GM06990 (cell line): ENCODE results near the gene CLEC2L.

ENCODE experiments used
- DNase-seq: peaks from one replicate; pipeline ENCODE4 v3.0.0-alpha.2; 2011; ENCODE audit not compliant: insufficient read length; ENCODE audit errors: extremely low read depth
- H3K27me3 ChIP-seq: replicated peaks from 2 replicates; pipeline ENCODE4 v1.6.0; 2011; ENCODE audit warnings: low read length; ENCODE audit not compliant: control insufficient read depth, insufficient read depth
- H3K36me3 ChIP-seq: 2 replicates; pipeline ENCODE4 v1.5.1; 2011; ENCODE audit warnings: low read length; ENCODE audit not compliant: control insufficient read depth, insufficient read depth
- H3K4me3 ChIP-seq: replicated peaks from 2 replicates; pipeline ENCODE4 v1.5.1; 2011; ENCODE audit warnings: low read depth, mild to moderate bottlenecking, control low read depth, low read length
- TF ChIP-seq, protein P1 (sequence below): IDR thresholded peaks from 2 replicates; pipeline ENCODE4 v1.5.1; 2011; ENCODE audit warnings: low read length, control low read depth, mild to moderate bottlenecking, inconsistent platforms; ENCODE audit not compliant: insufficient read depth, poor library complexity, severe bottlenecking

The CLEC2L gene

DNA sequence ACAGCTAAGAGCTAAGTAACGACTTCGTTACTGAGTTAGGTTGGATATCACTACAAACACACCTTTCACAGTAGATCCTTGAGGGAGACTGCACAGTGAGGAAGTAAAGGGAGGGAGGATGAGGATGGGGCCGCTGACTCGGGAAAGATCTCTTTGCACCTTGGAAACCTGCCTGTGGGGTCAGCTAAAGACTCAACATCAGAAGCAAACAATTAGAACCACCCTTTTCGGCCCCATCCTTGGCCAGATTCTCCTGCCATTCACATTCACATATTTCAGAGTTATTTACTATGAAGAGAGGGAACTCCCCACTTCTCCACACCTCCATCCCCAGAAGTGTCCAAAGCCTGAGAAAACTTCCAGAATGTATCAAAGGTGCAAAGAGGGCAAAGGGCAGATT, 47.1 kb downstream of the CLEC2L start:
- no peaks in the 10 kb centered on the region for H3K27me3 ChIP-seq
- H3K4me3 ChIP-seq: no peak overlapping the region
- peaks cover 33% of the 10 kb centered on the region for H3K36me3 ChIP-seq
- TF ChIP-seq, protein P1, sequence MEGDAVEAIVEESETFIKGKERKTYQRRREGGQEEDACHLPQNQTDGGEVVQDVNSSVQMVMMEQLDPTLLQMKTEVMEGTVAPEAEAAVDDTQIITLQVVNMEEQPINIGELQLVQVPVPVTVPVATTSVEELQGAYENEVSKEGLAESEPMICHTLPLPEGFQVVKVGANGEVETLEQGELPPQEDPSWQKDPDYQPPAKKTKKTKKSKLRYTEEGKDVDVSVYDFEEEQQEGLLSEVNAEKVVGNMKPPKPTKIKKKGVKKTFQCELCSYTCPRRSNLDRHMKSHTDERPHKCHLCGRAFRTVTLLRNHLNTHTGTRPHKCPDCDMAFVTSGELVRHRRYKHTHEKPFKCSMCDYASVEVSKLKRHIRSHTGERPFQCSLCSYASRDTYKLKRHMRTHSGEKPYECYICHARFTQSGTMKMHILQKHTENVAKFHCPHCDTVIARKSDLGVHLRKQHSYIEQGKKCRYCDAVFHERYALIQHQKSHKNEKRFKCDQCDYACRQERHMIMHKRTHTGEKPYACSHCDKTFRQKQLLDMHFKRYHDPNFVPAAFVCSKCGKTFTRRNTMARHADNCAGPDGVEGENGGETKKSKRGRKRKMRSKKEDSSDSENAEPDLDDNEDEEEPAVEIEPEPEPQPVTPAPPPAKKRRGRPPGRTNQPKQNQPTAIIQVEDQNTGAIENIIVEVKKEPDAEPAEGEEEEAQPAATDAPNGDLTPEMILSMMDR: no peak
- DNase-seq: no peak

DNA sequence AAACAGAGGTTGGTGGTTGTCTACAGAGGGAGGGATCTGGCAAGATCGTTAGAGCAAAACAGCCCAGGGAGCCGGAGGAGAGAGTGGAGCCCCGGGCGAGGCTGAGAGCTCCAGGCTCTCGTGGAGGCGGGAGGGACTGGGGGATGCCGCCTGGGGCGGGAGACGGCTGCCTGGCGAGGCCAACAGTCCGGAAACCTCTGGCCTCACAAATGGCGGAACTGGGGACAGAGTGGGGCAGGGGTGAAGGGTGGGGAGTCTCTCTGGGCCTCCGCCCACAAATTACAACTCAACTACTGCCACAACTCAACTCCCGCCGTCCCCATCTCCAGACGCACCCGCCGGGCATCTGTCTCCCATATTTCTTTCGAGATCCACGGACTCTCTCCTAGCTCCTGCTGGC, 47.7 kb downstream of the CLEC2L start:
- Histone ChIP-seq H3K27me3 (no peaks in the 10 kb centered on the region), H3K4me3 (no peak overlapping the region), H3K36me3 (peaks cover 32% of the 10 kb centered on the region)
- TF ChIP-seq, protein P1: no peak
- DNase-seq: no peak

DNA sequence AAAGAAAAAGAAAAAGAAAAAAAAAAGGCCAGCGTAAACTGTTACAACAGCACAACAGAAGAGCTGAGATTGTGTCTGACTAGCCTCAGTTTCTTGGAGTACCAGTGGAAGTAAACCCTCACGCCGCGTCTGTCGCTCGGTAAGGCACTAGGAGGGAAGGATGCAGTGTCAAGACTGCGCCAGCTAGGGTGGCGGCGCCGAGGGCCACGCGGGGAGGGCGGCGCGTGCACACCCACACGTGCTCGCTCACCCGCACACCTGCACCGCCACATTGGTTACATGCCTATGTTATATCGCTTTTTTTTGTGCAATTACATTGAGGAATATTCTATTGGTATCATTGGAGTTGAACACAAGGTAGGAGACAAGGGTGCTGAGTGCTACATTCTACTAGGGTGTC, 48.2 kb downstream of the CLEC2L start:
- peaks cover 35% of the 10 kb centered on the region for H3K36me3 ChIP-seq
- TF ChIP-seq, protein P1: no peak
- no peaks in the 10 kb centered on the region for H3K27me3 ChIP-seq
- no peak for DNase-seq
- no peak overlapping the region for H3K4me3 ChIP-seq

DNA sequence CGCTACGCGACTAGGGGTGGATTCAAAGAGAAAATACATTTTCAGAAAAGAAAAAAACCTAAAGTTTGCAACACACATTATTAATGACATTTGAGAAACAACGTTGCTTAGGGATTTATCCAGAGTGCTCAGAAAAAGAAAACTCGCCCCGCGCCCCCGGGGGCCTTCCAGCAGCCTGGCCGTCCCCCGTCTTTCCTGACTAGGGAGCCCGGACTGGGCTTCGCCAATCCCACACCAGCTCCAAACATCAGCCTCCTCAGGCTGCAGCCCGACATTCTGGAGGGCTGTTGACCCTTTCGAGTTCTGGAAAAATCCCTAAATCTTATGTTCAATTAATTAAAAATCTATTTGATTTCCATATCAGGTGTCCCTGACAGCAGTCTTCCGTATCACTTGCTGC, 48.6 kb downstream of the CLEC2L start:
- DNase-seq: no peak
- TF ChIP-seq, protein P1: no peak
- Histone ChIP-seq H3K36me3 (peaks cover 37% of the 10 kb centered on the region), H3K4me3 (no peak overlapping the region), H3K27me3 (no peaks in the 10 kb centered on the region)

DNA sequence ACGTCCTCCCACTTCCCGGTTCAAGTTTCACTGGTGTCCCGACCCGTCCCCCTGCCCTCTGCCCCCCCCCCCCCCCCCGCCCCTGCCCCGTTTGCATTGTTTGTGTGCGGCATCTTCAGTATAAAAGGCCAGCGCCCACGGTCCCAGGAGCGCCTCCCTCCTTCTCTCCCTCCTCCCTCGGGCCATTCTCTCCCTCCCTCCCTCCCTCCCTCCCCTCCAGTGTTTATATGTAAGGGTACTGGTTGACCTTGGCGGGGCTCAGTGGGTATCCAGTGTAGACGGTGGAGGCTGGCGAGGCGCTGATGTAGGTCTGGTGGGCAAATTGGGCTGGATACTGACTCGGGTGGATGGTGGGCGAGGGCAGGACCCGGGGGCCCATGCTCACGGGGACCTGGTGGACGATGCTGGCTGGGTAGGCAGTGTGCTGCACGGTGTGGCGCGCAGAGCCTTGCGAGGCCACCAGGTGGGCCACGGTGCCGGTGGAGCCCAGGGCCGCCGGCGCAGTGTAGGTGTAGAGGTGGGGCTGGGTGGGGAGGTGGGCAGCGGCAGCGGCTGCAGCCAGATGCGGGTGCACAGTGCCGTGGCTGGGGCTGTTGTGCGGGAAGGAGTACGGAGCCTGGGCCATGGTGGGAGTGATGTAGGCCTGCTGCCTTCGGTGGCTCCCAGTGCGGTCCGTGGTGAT, 49.4 kb downstream of the CLEC2L start:
- Histone ChIP-seq H3K27me3 (no peaks in the 10 kb centered on the region), H3K4me3 (no peak overlapping the region), H3K36me3 (peaks cover 37% of the 10 kb centered on the region)
- TF ChIP-seq, protein P1: no peak
- no peak for DNase-seq

DNA sequence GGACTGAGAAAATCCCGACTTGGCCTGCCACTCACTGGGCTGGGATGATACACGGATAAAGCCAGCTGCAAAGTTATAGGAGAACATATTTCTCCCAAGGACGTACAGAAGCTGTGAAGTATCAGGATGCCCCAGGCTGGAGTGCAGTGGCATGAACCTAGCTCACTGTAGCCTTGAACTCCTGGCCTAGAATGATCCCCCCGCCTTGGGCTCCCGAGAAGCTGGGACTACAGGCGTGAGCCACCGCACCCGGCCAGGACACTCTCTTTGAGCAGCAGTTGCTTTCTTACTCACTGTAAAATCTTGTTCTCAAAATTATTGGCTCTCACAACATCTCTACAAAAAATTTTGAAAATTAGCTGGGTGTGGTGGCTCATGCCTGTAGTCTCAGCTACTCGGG, 50.4 kb downstream of the CLEC2L start:
- H3K27me3 ChIP-seq: no peaks in the 10 kb centered on the region
- TF ChIP-seq, protein P1: no peak
- H3K4me3 ChIP-seq: no peak overlapping the region
- H3K36me3 ChIP-seq: peaks cover 28% of the 10 kb centered on the region
- DNase-seq: no peak
